Smooth muscle cell of bladder (primary cell): Measurements from ENCODE around the gene GATA2. TPM values are rescaled to one million over a fixed set of nuclear protein-coding genes. Genes with fewer than 3 reads are reported as not detected.

Experiments used
- total RNA-seq: library from RNA; depleted of rRNA; stranded (reverse); fragments of >200 nt; gene quantifications from 2 replicates; pipeline ENCODE4 v1.2.3, GENCODE V29; 2014

Gene GATA2
- 1.4 and 1.8 TPM in 2 replicates for total RNA-seq

GRCh38 chr3:128492671-128493569 is at the start of gene GATA2:
GATA2 (minus strand) TSS chr3:128493201; CDS start chr3:128487031, 6,170 bp downstream.

GRCh38 chr3:128466840-128467541 is 26.0 kb downstream of the GATA2 start, which contains the start of gene DNAJB8:
DNAJB8 (minus strand) TSS chr3:128466890; CDS start chr3:128463245, 3,645 bp downstream.

Other genes with a start within 250 kb of the GATA2 start
- gene DNAJB8, start 26.3 kb downstream of the GATA2 start, total RNA-seq, result not detected in 2 replicates
- 546 and 573 TPM in 2 replicates for gene RPN1, start 157.6 kb upstream of the GATA2 start, total RNA-seq
- 36.4 and 43.1 TPM in 2 replicates for gene RAB7A, start 233.0 kb upstream of the GATA2 start, total RNA-seq